Endothelial cell of umbilical vein (primary cell): ENCODE measurements around the gene PARD3B. TPM values are rescaled to one million over a fixed set of nuclear protein-coding genes. Genes with fewer than 3 reads are reported as not detected.

ENCODE experiments used
- BruUV-seq: library from RNA; stranded (reverse); fragments of 400-500 nt; replicated peaks from 2 replicates; lab custom pipeline; 2021; lab: Mats Ljungman, UMichigan
- CTCF ChIA-PET: fragments of 300-600, 350-600 bp; sonication (Branson Sonifier 250); formaldehyde crosslinking; loops from one replicate; lab custom pipeline; 2021; ENCODE audit warnings: antibody characterized with exemption, inconsistent platforms; lab: Charles Lee
- POLR2A ChIA-PET: fragments of 300-600, 350-600 bp; sonication (Branson Sonifier 250); formaldehyde crosslinking; loops from one replicate; lab custom pipeline; 2021; ENCODE audit warnings: antibody characterized with exemption, inconsistent platforms; lab: Charles Lee
- DNase-seq: peaks from one replicate; pipeline ENCODE4 v3.0.0-alpha.2; 2011; ENCODE audit warnings: low read depth, low spot score
- FAIRE-seq: peaks from 2 replicates; lab custom pipeline; 2011; peaks lifted over from hg19 to GRCh38; lab: Jason Lieb, UNC
- H2AFZ ChIP-seq: 2 replicates; pipeline ENCODE4 v1.6.0; 2012; ENCODE audit warnings: low read depth, low read length, control low read depth, inconsistent platforms
- H3K27ac ChIP-seq: 2 replicates; pipeline ENCODE4 v1.5.1; 2011; ENCODE audit warnings: low read depth, mild to moderate bottlenecking, control low read depth, low read length, moderate library complexity; ENCODE audit not compliant: insufficient read depth
- H3K27me3 ChIP-seq, 2 experiments: 2 replicates each; pipeline versions ENCODE4 v1.6.0 to v1.6.1; 2011; ENCODE audit warnings: low read length in 2 of 2, mixed read lengths in 1 of 2; ENCODE audit not compliant: control insufficient read depth in 2 of 2, insufficient read depth in 2 of 2
- H3K36me3 ChIP-seq, 2 experiments: 2 replicates in 1 of 2; 3 replicates in 1 of 2; pipeline ENCODE4 v1.5.1; 2011; ENCODE audit warnings: low read length in 2 of 2, mild to moderate bottlenecking in 1 of 2, moderate library complexity in 1 of 2; ENCODE audit not compliant: control insufficient read depth in 2 of 2, insufficient read depth in 2 of 2; ENCODE audit errors: extremely low read depth in 1 of 2
- H3K4me1 ChIP-seq: 3 replicates; pipeline ENCODE4 v1.5.1; 2011; ENCODE audit warnings: mild to moderate bottlenecking, low read length; ENCODE audit not compliant: control insufficient read depth, insufficient read depth; ENCODE audit errors: extremely low read depth
- H3K4me2 ChIP-seq: 2 replicates; pipeline ENCODE4 v1.6.1; 2011; ENCODE audit warnings: low read length, control low read depth, mixed read lengths; ENCODE audit not compliant: insufficient read depth
- H3K4me3 ChIP-seq, 3 experiments: fragments of 200-600 bp in 1 of 3; sonication (generic), shearing (Covaris generic) in 1 of 3; replicated peaks in 1 of 3; 2 replicates each; pipeline ENCODE4 v1.5.1; 2011 to 2016; ENCODE audit warnings: control low read depth in 3 of 3, low read length in 3 of 3, mild to moderate bottlenecking in 2 of 3, inconsistent platforms in 1 of 3, low read depth in 1 of 3, moderate library complexity in 1 of 3; ENCODE audit not compliant: insufficient read depth in 1 of 3
- H3K79me2 ChIP-seq: 2 replicates; pipeline ENCODE4 v1.6.0; 2012; ENCODE audit warnings: low read length, inconsistent platforms; ENCODE audit not compliant: control insufficient read depth, insufficient read depth
- H3K9ac ChIP-seq: replicated peaks from 2 replicates; pipeline ENCODE3; 2011; ENCODE audit warnings: low read length, control low read depth; ENCODE audit not compliant: insufficient read depth; ENCODE audit errors: extremely low read depth
- H3K9me1 ChIP-seq: replicated peaks from 3 replicates; pipeline ENCODE4 v1.6.0; 2011; ENCODE audit warnings: mild to moderate bottlenecking, low read length; ENCODE audit not compliant: control insufficient read depth, insufficient read depth; ENCODE audit errors: extremely low read depth
- H3K9me3 ChIP-seq: replicated peaks from 2 replicates; pipeline ENCODE4 v1.5.1; 2012; ENCODE audit warnings: low read length, inconsistent platforms; ENCODE audit not compliant: control insufficient read depth, insufficient read depth
- H4K20me1 ChIP-seq: replicated peaks from 2 replicates; pipeline ENCODE3; 2011; ENCODE audit warnings: mild to moderate bottlenecking, low read length; ENCODE audit not compliant: control insufficient read depth, insufficient read depth; ENCODE audit errors: extremely low read depth
- CTCF ChIP-seq, 2 donors: IDR thresholded peaks; 1 replicate in 1 of 2; 2 replicates in 1 of 2; pipeline ENCODE4 v1.5.1; 2011; ENCODE audit warnings: low read length in 2 of 2, mild to moderate bottlenecking in 2 of 2, moderate library complexity in 2 of 2, control low read depth in 1 of 2, inconsistent platforms in 1 of 2, low read depth in 1 of 2; ENCODE audit not compliant: insufficient read depth in 1 of 2; ENCODE audit errors: extremely low read depth in 1 of 2
- MAX ChIP-seq: IDR thresholded peaks from 2 replicates; pipeline ENCODE4 v1.6.1; 2011; ENCODE audit not compliant: insufficient read depth, insufficient read length
- MYC ChIP-seq: IDR thresholded peaks from one replicate; pipeline ENCODE4 v1.6.1; 2011; ENCODE audit warnings: mild to moderate bottlenecking, low read depth, low read length
- POLR2A ChIP-seq: IDR thresholded peaks from 2 replicates; pipeline ENCODE4 v1.6.1; 2012; ENCODE audit warnings: low read depth, mild to moderate bottlenecking, control low read depth, low read length
- dilution Hi-C: fragments of 300-500 bp; cut with MboI; formaldehyde crosslinking; loops from one replicate; pipeline ENCODE4 v1.15.0; 2019; ENCODE audit warnings: low sequenced_read_pairs; ENCODE audit not compliant: extremely low pct_ligation_motif_present
- intact Hi-C: fragments of 100-400 bp; cut with micrococcal nuclease; formaldehyde crosslinking; loops from one replicate; pipeline ENCODE4 v1.10.0; 2022
- polyA plus RNA-seq, 4 experiments: library from polyadenylated mRNA; depleted of rRNA in 3 of 4; stranded (reverse) in 3 of 4; unstranded in 1 of 4; fragments of >200 nt; gene quantifications; 2 replicates each; pipeline versions ENCODE4 v1.2.1 to v1.2.3, GENCODE V29; 2011 to 2012; ENCODE audit warnings: missing spikeins in 1 of 4
- total RNA-seq: library from RNA; stranded (reverse); gene quantifications from 2 replicates; pipeline ENCODE4 v1.2.3, GENCODE V29; 2021

PARD3B gene
- total and polyA plus RNA-seq, 2 donors (not counting 3 experiments of a cell fraction or from before 2014, with no cell fraction given) = 2.2 to 30.9 TPM

- no peaks in the 10 kb centered on the region for H3K79me2 ChIP-seq
Measured at GRCh38 chr2:205461169-205461568, 915.9 kb downstream of the PARD3B start.

More at GRCh38 chr2:205461169-205461568, 915.9 kb downstream of the PARD3B start:
- POLR2A ChIA-PET = no interaction called here
- H3K9me1 ChIP-seq = no peaks in the 10 kb centered on the region
- TF ChIP-seq MAX = no peak
- TF ChIP-seq MYC = no peak
- TF ChIP-seq POLR2A = no peak
- TF ChIP-seq CTCF (IDR thresholded peaks at IDR 0.05; ENCODE audit: extremely low read depth in 1 of 2, insufficient read depth in 1 of 2, low read depth in 1 of 2, low read length in 2 of 2) = no peak
- no peaks in the 10 kb centered on the region for H3K4me1 ChIP-seq
- H3K4me3 ChIP-seq = no peak overlapping the region
- H3K4me2 ChIP-seq = no peak overlapping the region
- H3K36me3 ChIP-seq = no peaks in the 10 kb centered on the region
- no peaks in the 10 kb centered on the region for H3K9me3 ChIP-seq
- CTCF ChIA-PET = no interaction called here
- FAIRE-seq (no peak), DNase-seq (no peak)
- no peak overlapping the region for H3K9ac ChIP-seq
- no TSS peak for BruUV-seq
- dilution Hi-C loops (no loop called here), intact Hi-C loops (no loop called here)
- H3K27me3 ChIP-seq = no peaks in the 10 kb centered on the region
- H3K27ac ChIP-seq = no peak overlapping the region
- H4K20me1 ChIP-seq = no peaks in the 10 kb centered on the region
- H2AFZ ChIP-seq = no peak overlapping the region
